Measurements from ENCODE around the gene TENM4.

- no peak for TF ChIP-seq POLR2A (IDR thresholded peaks at IDR 0.05)
- no peak for TF ChIP-seq CTCF (IDR thresholded peaks at IDR 0.05)
These were observed 107.5 kb downstream of the TENM4 start for GRCh38 chr11:79333355-79333754.

Data from Peyer's patch (tissue), 4 donors.